Esophagus squamous epithelium (tissue), 5 donors: ENCODE data around the gene SAYSD1. TPM values are rescaled to one million over a fixed set of nuclear protein-coding genes. Genes with fewer than 3 reads are reported as not detected.

Source experiments
- DNase-seq: peaks from one replicate; lab custom pipeline; 2025; lab: John Stamatoyannopoulos, UW
- H3K27ac ChIP-seq, 4 donors: fragments of 200-600 bp; sonication (generic); one replicate each; pipeline ENCODE4 v1.5.1; 2016 to 2019; ENCODE audit warnings: mild to moderate bottlenecking in 1 of 4
- H3K27me3 ChIP-seq, 4 donors: fragments of 200-600 bp; sonication (generic); 1 replicate in 3 of 4; 2 replicates in 1 of 4; pipeline versions ENCODE4 v1.5.1 to v1.6.0; 2017 to 2021; ENCODE audit warnings: antibody characterized with exemption in 1 of 4
- H3K36me3 ChIP-seq, 3 donors: fragments of 200-600 bp; sonication (generic); one replicate each; pipeline ENCODE4 v1.5.1; 2016 to 2019
- H3K4me1 ChIP-seq, 3 donors: fragments of 200-600 bp; sonication (generic); one replicate each; pipeline ENCODE4 v1.5.1; 2017 to 2019
- H3K4me3 ChIP-seq, 4 donors: fragments of 200-600 bp; sonication (generic); 1 replicate in 3 of 4; 2 replicates in 1 of 4; pipeline ENCODE4 v1.5.1; 2016 to 2019; ENCODE audit warnings: mild to moderate bottlenecking in 2 of 4, moderate library complexity in 1 of 4
- H3K9me3 ChIP-seq, 3 donors: fragments of 200-600 bp; sonication (generic); one replicate each; pipeline ENCODE4 v1.5.1; 2016 to 2019
- POLR2A ChIP-seq, 4 donors: fragments of 450-650 bp; IDR thresholded peaks; one replicate each; pipeline ENCODE4 v1.6.1; 2017; ENCODE audit warnings: antibody characterized with exemption in 4 of 4, mild to moderate bottlenecking in 4 of 4, moderate library complexity in 3 of 4
- WGBS, 2 donors: methylation state at CpG; one replicate each; pipeline ENCODE4 v1.1.5; 2018; 5-methylcytosine and 5-hydroxymethylcytosine counted together
- intact Hi-C: fragments of 100-400 bp; cut with DNase I; formaldehyde crosslinking; loops from one replicate; pipeline ENCODE4 v1.15.0; 2022
- total RNA-seq, 4 donors: library from RNA; depleted of rRNA; stranded (reverse); fragments of >200 nt; gene quantifications; one replicate each; pipeline ENCODE4 v1.1.0, GENCODE V29; 2016
- TF ChIP-seq, protein P1 (sequence below), 6 experiments: fragments of 450-650 bp in 4 of 6; fragments of 200-600 bp in 2 of 6; sonication (generic) in 2 of 6; IDR thresholded peaks; one replicate each; pipeline ENCODE4 v1.5.1; 2016 to 2019; ENCODE audit warnings: antibody characterized with exemption in 6 of 6, mild to moderate bottlenecking in 4 of 6, moderate library complexity in 4 of 6
- donor health status: DM: yes; HTN: yes; CAD: no.

Gene SAYSD1
- total RNA-seq, 4 donors from 2014 or later: 11.0 to 12.6 (median 11.6) TPM

DNA sequence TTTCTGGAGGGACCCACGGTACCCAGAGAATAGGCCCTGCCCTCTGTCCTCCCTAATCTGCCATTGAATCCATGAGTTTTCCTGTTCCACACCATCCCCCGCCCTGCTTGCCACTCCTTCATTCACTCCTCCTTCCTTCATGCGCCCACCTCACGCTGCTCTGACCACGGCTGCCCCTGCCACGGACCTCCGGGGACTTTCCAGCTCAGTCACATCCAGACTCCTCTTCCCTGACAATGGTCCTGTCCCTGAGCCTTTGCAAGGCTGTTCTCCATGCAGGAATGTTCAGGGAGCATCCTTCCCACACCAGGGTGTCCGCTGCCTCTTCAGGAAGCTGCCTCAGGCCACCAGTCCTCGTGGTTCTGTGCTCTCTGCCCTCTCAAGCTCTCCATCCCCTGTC lies 40.5 kb downstream of the SAYSD1 start:
- no peak overlapping the region for H3K4me3 ChIP-seq
- DNase-seq: no peak
- 73 to 75% methylated on average over 9 of the region's 9 CpGs for WGBS, 2 donors
- no peak for TF ChIP-seq POLR2A (IDR thresholded peaks at IDR 0.05)
- TF ChIP-seq, protein P1, sequence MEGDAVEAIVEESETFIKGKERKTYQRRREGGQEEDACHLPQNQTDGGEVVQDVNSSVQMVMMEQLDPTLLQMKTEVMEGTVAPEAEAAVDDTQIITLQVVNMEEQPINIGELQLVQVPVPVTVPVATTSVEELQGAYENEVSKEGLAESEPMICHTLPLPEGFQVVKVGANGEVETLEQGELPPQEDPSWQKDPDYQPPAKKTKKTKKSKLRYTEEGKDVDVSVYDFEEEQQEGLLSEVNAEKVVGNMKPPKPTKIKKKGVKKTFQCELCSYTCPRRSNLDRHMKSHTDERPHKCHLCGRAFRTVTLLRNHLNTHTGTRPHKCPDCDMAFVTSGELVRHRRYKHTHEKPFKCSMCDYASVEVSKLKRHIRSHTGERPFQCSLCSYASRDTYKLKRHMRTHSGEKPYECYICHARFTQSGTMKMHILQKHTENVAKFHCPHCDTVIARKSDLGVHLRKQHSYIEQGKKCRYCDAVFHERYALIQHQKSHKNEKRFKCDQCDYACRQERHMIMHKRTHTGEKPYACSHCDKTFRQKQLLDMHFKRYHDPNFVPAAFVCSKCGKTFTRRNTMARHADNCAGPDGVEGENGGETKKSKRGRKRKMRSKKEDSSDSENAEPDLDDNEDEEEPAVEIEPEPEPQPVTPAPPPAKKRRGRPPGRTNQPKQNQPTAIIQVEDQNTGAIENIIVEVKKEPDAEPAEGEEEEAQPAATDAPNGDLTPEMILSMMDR (IDR thresholded peaks at IDR 0.05): no peak
- no peaks in the 10 kb centered on the region for H3K36me3 ChIP-seq
- no peak overlapping the region for H3K27ac ChIP-seq
- intact Hi-C loops: no loop called here
- H3K4me1 ChIP-seq: no peaks in the 10 kb centered on the region
- no peaks in the 10 kb centered on the region for H3K27me3 ChIP-seq
- no peaks in the 10 kb centered on the region for H3K9me3 ChIP-seq

DNA sequence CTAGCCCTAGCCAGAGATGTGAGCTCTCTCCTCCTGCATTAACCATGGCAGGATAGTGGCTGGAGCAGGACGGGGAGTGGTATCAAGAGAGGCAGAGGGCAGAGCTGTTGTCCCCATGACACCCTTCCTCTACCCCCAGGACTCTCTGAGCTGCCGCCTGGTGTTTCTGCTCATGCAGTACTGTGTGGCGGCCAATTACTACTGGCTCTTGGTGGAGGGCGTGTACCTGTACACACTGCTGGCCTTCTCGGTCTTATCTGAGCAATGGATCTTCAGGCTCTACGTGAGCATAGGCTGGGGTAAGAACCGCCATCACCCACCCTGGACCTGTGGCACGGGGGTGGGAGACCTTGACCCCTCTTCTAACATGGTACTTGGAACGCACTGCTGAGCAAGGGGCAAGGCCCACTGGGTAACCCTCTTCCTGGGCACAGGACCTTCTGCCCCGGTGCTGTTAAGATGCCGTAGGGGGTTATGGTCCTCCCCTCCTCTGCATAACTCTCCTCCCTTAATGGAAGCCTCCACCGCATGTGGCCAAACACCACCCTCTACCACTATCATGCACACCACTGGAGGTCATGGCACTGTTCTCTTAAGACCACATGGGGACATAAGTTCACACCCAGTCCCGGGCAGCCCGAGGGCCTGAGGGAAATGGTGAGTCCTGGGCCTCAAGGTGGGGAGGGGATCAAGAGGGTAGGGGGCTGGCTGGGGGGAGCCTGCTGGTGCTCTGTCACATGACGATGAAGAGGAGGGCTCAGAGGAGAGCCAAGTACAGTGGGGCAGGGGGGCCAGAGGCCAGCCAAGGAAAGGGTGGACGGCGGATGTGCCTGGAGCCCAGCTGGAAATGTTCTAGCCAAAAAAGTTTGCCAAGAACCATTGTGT lies 41.3 kb downstream of the SAYSD1 start:
- H3K36me3 ChIP-seq: no peaks in the 10 kb centered on the region
- intact Hi-C loops: no loop called here

DNA sequence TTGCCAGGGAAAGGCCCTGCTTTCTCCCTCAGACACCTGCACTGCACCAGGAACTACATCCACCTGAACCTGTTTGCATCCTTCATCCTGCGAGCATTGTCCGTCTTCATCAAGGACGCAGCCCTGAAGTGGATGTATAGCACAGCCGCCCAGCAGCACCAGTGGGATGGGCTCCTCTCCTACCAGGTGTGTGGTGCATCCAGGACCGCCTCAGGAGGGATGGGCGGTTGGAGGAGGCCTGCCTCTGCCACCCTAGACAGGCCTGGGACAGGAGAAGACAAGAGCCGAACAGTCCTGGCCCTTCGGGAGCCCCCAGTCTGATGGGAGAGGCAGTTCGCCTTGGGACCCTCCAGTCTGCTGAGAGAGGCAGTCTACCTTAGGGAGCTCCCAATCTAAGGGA lies 42.2 kb downstream of the SAYSD1 start:
- H3K4me3 ChIP-seq: no peak overlapping the region
- H3K36me3 ChIP-seq: no peaks in the 10 kb centered on the region
- H3K27ac ChIP-seq: no peak overlapping the region
- H3K27me3 ChIP-seq: peaks cover 0 to 8% (median 0%) of the 10 kb centered on the region in 4 donors
- no peaks in the 10 kb centered on the region for H3K4me1 ChIP-seq
- DNase-seq: no peak
- intact Hi-C loops: no loop called here
- TF ChIP-seq POLR2A (IDR thresholded peaks at IDR 0.05): no peak
- TF ChIP-seq, protein P1 (IDR thresholded peaks at IDR 0.05): no peak
- WGBS, 2 donors: 67 to 100% methylated on average over 1 to 2 of the region's 9 CpGs
- H3K9me3 ChIP-seq: no peaks in the 10 kb centered on the region

More for the DNA sequence above, 41.3 kb downstream of the SAYSD1 start:
- TF ChIP-seq POLR2A (IDR thresholded peaks at IDR 0.05): no peak
- TF ChIP-seq, protein P1 (IDR thresholded peaks at IDR 0.05): no peak
- Histone ChIP-seq H3K27ac (no peak overlapping the region), H3K27me3 (no peaks in the 10 kb centered on the region), H3K4me1 (no peaks in the 10 kb centered on the region), H3K4me3 (no peak overlapping the region), H3K9me3 (no peaks in the 10 kb centered on the region)
- 82 to 95% methylated on average over 4 to 8 of the region's 17 CpGs for WGBS, 2 donors
- no peak for DNase-seq

DNA sequence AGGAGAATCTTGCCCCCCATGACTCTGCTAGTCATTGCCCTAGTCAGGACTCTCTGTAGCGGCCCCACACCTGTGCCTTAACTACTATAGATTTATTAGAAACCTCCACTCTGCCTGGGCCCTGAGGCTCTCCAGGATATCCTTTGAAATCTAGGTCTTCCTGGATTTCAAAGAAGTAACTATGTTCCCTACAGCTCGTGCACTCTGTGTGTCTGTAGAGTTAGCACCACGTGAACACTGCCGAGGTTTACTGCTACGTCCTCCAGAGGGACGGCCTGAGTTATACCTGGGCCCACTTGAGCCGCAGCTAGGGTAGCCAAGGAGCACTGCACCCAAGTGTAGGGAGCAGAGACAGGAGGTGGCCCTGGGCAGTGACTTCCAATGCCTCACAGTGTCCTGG lies 46.6 kb downstream of the SAYSD1 start:
- Histone ChIP-seq H3K27me3 (peaks cover 0 to 25% (median 0%) of the 10 kb centered on the region in 4 donors), H3K4me1 (no peaks in the 10 kb centered on the region), H3K36me3 (no peaks in the 10 kb centered on the region), H3K9me3 (no peaks in the 10 kb centered on the region), H3K27ac (no peak overlapping the region), H3K4me3 (no peak overlapping the region)
- WGBS, 2 donors: 31 to 73% methylated on average over 3 to 7 of the region's 7 CpGs
- DNase-seq: no peak
- intact Hi-C loops: no loop called here
- no peak for TF ChIP-seq POLR2A (IDR thresholded peaks at IDR 0.05)
- TF ChIP-seq, protein P1 (IDR thresholded peaks at IDR 0.05): no peak

DNA sequence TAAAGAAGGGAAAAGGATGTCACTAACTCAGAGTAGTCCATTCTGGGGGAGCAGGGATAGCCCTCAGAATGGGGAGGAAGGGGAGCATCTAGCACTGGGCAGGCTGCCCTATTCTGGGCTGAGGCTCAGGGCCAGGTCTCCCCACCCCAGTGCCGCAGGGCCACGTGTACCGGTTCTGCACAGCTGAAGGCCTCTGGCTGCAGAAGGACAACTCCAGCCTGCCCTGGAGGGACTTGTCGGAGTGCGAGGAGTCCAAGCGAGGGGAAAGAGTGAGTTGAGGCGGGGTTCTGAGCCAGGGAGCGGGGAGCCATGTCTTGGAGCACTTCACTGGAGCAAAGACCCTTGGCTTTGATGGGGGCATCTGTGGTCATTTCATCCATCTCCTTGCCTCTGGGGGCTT lies 49.4 kb downstream of the SAYSD1 start:
- H3K4me3 ChIP-seq: no peak overlapping the region
- DNase-seq: no peak
- H3K36me3 ChIP-seq: no peaks in the 10 kb centered on the region
- no peaks in the 10 kb centered on the region for H3K4me1 ChIP-seq
- intact Hi-C loops: no loop called here
- H3K27me3 ChIP-seq: peaks cover 0 to 44% (median 0%) of the 10 kb centered on the region in 4 donors
- WGBS, 2 donors: 88 to 91% methylated on average over 5 to 8 of the region's 8 CpGs
- no peak overlapping the region for H3K27ac ChIP-seq
- H3K9me3 ChIP-seq: no peaks in the 10 kb centered on the region
- TF ChIP-seq POLR2A (IDR thresholded peaks at IDR 0.05): no peak
- TF ChIP-seq, protein P1 (IDR thresholded peaks at IDR 0.05): no peak
